ENCODE data around the gene ZSWIM5. TPM values are rescaled to one million over a fixed set of nuclear protein-coding genes. Genes with fewer than 3 reads are reported as not detected.

ZSWIM5 gene
- total RNA-seq, 1 donor from 2014 or later, result 0.79 TPM

DNA sequence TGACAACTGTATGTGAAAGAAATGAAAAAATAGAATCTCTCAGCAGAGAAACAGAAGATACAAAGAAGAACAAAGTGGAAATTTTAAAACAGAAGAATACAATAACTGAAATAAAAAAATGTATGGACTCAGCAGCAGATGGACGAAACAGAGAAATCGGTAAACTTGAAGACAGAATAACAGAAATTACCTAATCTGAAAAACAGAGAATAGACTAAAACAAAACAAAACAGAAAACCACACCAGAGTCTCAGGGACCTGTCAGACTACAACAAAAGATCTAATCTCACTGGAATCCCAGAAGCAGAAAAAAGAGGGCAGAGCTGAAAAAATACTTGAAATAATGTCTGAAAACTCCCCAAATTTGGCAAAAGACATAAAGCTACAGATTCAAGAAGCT lies 83.0 kb downstream of the ZSWIM5 start:
- H3K4me1 Mint-ChIP-seq (ENCODE audit: low read depth, unreplicated experiment), result no peaks in the 10 kb centered on the region
- H3K27me3 ChIP-seq (ENCODE audit: insufficient read depth, low read length), result no peaks in the 10 kb centered on the region
- no peak overlapping the region for H3K4me3 ChIP-seq (ENCODE audit: insufficient read depth, low read depth, low read length)

DNA sequence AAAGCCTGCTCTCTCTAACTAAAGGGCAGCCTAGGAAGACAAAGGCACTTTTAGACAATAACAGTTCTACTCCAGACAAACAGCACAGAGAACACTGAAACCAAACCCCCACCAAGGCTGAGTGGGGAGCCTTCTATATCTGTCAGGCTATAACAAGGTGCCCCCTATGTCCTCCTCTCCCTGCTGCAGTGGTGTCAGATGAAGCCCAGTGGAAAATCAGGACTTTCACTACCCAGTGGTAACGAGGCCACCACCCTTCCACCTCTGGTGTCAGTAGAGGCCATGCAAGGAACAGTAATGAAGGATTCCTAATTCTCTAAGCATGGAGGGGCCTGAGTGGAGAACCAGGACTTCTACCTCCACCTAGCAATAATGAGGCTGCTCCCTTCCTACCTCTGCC lies 83.7 kb downstream of the ZSWIM5 start:
- Histone ChIP-seq H3K27me3 (ENCODE audit: insufficient read depth, low read length) (no peaks in the 10 kb centered on the region), H2AFZ (ENCODE audit: low read depth, low read length) (no peak overlapping the region), H3K36me3 (ENCODE audit: insufficient read depth, low read length) (no peaks in the 10 kb centered on the region), H3K4me3 (ENCODE audit: insufficient read depth, low read depth, low read length) (no peak overlapping the region), H3K4me1 (ENCODE audit: insufficient read depth, low read length) (no peaks in the 10 kb centered on the region), H4K20me1 (ENCODE audit: insufficient read depth, low read length) (no peaks in the 10 kb centered on the region), H3K9ac (ENCODE audit: low read length) (no peak overlapping the region), H3K9me3 (ENCODE audit: insufficient read depth, low read depth, low read length) (no peaks in the 10 kb centered on the region), H3K27ac (ENCODE audit: low read depth, low read length) (no peak overlapping the region), H3K79me2 (ENCODE audit: insufficient read depth, low read length) (no peaks in the 10 kb centered on the region), H3K4me2 (ENCODE audit: low read length) (no peak overlapping the region)
- Mint-ChIP-seq H3K4me1 (ENCODE audit: low read depth, unreplicated experiment) (no peaks in the 10 kb centered on the region), H3K36me3 (ENCODE audit: low read depth, unreplicated experiment) (no peaks in the 10 kb centered on the region), H3K27me3 (ENCODE audit: low read depth, unreplicated experiment) (no peaks in the 10 kb centered on the region), H3K27ac (ENCODE audit: unreplicated experiment) (no peak overlapping the region), H3K4me3 (ENCODE audit: unreplicated experiment) (no peak overlapping the region), H3K9me3 (ENCODE audit: unreplicated experiment) (peaks cover 3% of the 10 kb centered on the region)
- DNase-seq (ENCODE audit: low read depth) (no peak), FAIRE-seq (no peak)
- TF ChIP-seq, protein P1, sequence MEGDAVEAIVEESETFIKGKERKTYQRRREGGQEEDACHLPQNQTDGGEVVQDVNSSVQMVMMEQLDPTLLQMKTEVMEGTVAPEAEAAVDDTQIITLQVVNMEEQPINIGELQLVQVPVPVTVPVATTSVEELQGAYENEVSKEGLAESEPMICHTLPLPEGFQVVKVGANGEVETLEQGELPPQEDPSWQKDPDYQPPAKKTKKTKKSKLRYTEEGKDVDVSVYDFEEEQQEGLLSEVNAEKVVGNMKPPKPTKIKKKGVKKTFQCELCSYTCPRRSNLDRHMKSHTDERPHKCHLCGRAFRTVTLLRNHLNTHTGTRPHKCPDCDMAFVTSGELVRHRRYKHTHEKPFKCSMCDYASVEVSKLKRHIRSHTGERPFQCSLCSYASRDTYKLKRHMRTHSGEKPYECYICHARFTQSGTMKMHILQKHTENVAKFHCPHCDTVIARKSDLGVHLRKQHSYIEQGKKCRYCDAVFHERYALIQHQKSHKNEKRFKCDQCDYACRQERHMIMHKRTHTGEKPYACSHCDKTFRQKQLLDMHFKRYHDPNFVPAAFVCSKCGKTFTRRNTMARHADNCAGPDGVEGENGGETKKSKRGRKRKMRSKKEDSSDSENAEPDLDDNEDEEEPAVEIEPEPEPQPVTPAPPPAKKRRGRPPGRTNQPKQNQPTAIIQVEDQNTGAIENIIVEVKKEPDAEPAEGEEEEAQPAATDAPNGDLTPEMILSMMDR (IDR thresholded peaks at IDR 0.05; ENCODE audit: insufficient read depth, low read depth, low read length), result no peak
- TF ChIP-seq EZH2 (IDR thresholded peaks at IDR 0.05; ENCODE audit: insufficient read depth, low read length), result no peak

More for the DNA sequence above, 83.0 kb downstream of the ZSWIM5 start:
- no peak overlapping the region for H3K4me3 Mint-ChIP-seq (ENCODE audit: unreplicated experiment)
- Histone ChIP-seq H3K27ac (ENCODE audit: low read depth, low read length) (no peak overlapping the region), H3K9ac (ENCODE audit: low read length) (no peak overlapping the region), H2AFZ (ENCODE audit: low read depth, low read length) (no peak overlapping the region), H4K20me1 (ENCODE audit: insufficient read depth, low read length) (no peaks in the 10 kb centered on the region), H3K79me2 (ENCODE audit: insufficient read depth, low read length) (no peaks in the 10 kb centered on the region), H3K4me2 (ENCODE audit: low read length) (no peak overlapping the region), H3K36me3 (ENCODE audit: insufficient read depth, low read length) (no peaks in the 10 kb centered on the region), H3K4me1 (ENCODE audit: insufficient read depth, low read length) (no peaks in the 10 kb centered on the region), H3K9me3 (ENCODE audit: insufficient read depth, low read depth, low read length) (no peaks in the 10 kb centered on the region)
- FAIRE-seq (no peak), DNase-seq (ENCODE audit: low read depth) (no peak)
- H3K27me3 Mint-ChIP-seq (ENCODE audit: low read depth, unreplicated experiment), result no peaks in the 10 kb centered on the region
- H3K9me3 Mint-ChIP-seq (ENCODE audit: unreplicated experiment), result peaks cover 3% of the 10 kb centered on the region
- H3K36me3 Mint-ChIP-seq (ENCODE audit: low read depth, unreplicated experiment), result no peaks in the 10 kb centered on the region
- no peak for TF ChIP-seq EZH2 (IDR thresholded peaks at IDR 0.05; ENCODE audit: insufficient read depth, low read length)
- TF ChIP-seq, protein P1 (IDR thresholded peaks at IDR 0.05; ENCODE audit: insufficient read depth, low read depth, low read length), result no peak
- H3K27ac Mint-ChIP-seq (ENCODE audit: unreplicated experiment), result no peak overlapping the region

DNA sequence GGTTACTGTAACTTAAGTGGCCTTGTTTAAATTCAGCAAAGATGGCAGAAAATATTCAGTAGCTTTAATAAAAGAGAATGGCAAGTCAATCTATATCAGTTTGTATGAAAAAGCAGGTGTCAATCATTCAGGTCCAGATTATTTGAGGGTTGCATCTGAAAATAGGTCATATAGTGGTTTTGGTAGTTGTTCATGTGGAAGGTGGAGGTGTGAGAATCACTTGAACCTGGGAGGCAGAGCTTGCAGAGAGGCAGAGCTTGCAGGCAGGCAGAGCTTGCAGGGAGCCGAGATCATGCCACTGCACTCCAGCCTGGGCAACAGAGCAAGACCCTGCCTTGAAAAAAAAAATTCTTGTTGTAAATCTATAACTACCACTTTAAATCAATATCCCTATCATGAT lies 88.6 kb downstream of the ZSWIM5 start:
- Histone ChIP-seq H2AFZ (ENCODE audit: low read depth, low read length) (no peak overlapping the region), H3K27ac (ENCODE audit: low read depth, low read length) (no peak overlapping the region), H3K36me3 (ENCODE audit: insufficient read depth, low read length) (no peaks in the 10 kb centered on the region), H3K79me2 (ENCODE audit: insufficient read depth, low read length) (no peaks in the 10 kb centered on the region), H3K27me3 (ENCODE audit: insufficient read depth, low read length) (no peaks in the 10 kb centered on the region), H3K4me2 (ENCODE audit: low read length) (no peak overlapping the region), H4K20me1 (ENCODE audit: insufficient read depth, low read length) (no peaks in the 10 kb centered on the region), H3K9ac (ENCODE audit: low read length) (no peak overlapping the region), H3K4me3 (ENCODE audit: insufficient read depth, low read depth, low read length) (no peak overlapping the region), H3K4me1 (ENCODE audit: insufficient read depth, low read length) (no peaks in the 10 kb centered on the region), H3K9me3 (ENCODE audit: insufficient read depth, low read depth, low read length) (no peaks in the 10 kb centered on the region)
- Mint-ChIP-seq H3K36me3 (ENCODE audit: low read depth, unreplicated experiment) (no peaks in the 10 kb centered on the region), H3K9me3 (ENCODE audit: unreplicated experiment) (peaks cover 4% of the 10 kb centered on the region), H3K4me1 (ENCODE audit: low read depth, unreplicated experiment) (no peaks in the 10 kb centered on the region), H3K4me3 (ENCODE audit: unreplicated experiment) (no peak overlapping the region), H3K27ac (ENCODE audit: unreplicated experiment) (no peak overlapping the region), H3K27me3 (ENCODE audit: low read depth, unreplicated experiment) (no peaks in the 10 kb centered on the region)
- TF ChIP-seq, protein P1 (IDR thresholded peaks at IDR 0.05; ENCODE audit: insufficient read depth, low read depth, low read length), result no peak
- TF ChIP-seq EZH2 (IDR thresholded peaks at IDR 0.05; ENCODE audit: insufficient read depth, low read length), result no peak
- DNase-seq (ENCODE audit: low read depth) (no peak), FAIRE-seq (no peak)

Measured in astrocyte (in vitro differentiated cells and primary cell).